ENCODE results near the gene TSKU. TPM values are rescaled to one million over a fixed set of nuclear protein-coding genes. Genes with fewer than 3 reads are reported as not detected.

TSKU gene
- total RNA-seq, 4 donors from 2014 or later, result 32.0 to 80.7 (median 63.4) TPM

DNA sequence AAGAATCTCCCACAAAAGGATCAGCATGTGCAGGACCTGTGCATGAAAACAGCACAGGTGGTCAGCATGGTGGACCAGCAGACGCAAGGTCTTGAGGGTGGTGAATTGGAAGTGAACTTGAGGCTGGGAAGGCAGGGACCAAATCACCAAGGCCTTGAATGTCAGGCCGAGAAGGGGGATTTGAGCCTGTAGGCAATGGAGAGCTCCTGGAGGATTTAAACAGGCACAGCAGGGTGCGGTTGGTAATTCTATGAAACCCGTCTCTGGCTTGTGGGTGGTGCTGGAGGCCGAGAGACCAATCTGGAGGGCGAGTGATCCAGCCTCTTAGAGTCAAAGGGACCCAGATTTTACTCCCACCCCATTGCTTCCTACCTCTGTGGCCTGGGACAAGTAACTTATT lies 2.4 kb downstream of the TSKU start:
- Histone ChIP-seq H3K27me3 (peaks cover 6% of the 10 kb centered on the region), H3K4me3 (peak overlapping the region in 2 of 4 donors; percentile 81 to 92), H3K4me1 (peaks cover 7 to 75% (median 60%) of the 10 kb centered on the region in 4 donors), H3K9me3 (no peaks in the 10 kb centered on the region), H3K36me3 (no peaks in the 10 kb centered on the region), H3K27ac (peak overlapping the region; percentile 94 to 95 (median 95))
- no peak for TF ChIP-seq EP300 (IDR thresholded peaks at IDR 0.05; ENCODE audit: low read depth)
- TF ChIP-seq POLR2AphosphoS5 (IDR thresholded peaks at IDR 0.05), result peak in 2 of 3 donors; percentile 18 to 26
- in situ Hi-C loops (cut with MboI; ENCODE audit: low pct_ligation_motif_present in 1 of 4, low pct_unique_long_range_greater_than_20kb in 1 of 4, low sequenced_read_pairs in 3 of 4), result no loop called here
- DNase-seq, result no peak
- intact Hi-C loops (cut with DNase I; ENCODE audit: low total_unique reads), result no loop called here
- 54% methylated on average over 6 of the region's 6 CpGs; no CpG with 5 or more reads in 1 of the 2 donors for WGBS, 2 donors (ENCODE audit: low coverage in 1 of 2)

- in situ Hi-C loops (cut with MboI; ENCODE audit: low pct_ligation_motif_present in 1 of 4, low pct_unique_long_range_greater_than_20kb in 1 of 4, low sequenced_read_pairs in 3 of 4), result no loop called here
- DNase-seq, result no peak
- TF ChIP-seq EP300 (IDR thresholded peaks at IDR 0.05; ENCODE audit: low read depth), result no peak
- Histone ChIP-seq H3K27ac (peak overlapping the region in 1 of 4 donors; percentile 95), H3K36me3 (no peaks in the 10 kb centered on the region), H3K4me3 (no peak overlapping the region), H3K27me3 (peaks cover 6% of the 10 kb centered on the region), H3K4me1 (peaks cover 7 to 73% (median 57%) of the 10 kb centered on the region in 4 donors), H3K9me3 (no peaks in the 10 kb centered on the region)
- intact Hi-C loops (cut with DNase I; ENCODE audit: low total_unique reads), result no loop called here
- 73 to 81% methylated on average over 5 to 6 of the region's 6 CpGs for WGBS, 2 donors (ENCODE audit: low coverage in 1 of 2)
Measured at GRCh38 chr11:76786016-76786415, 2.9 kb downstream of the TSKU start.

DNA sequence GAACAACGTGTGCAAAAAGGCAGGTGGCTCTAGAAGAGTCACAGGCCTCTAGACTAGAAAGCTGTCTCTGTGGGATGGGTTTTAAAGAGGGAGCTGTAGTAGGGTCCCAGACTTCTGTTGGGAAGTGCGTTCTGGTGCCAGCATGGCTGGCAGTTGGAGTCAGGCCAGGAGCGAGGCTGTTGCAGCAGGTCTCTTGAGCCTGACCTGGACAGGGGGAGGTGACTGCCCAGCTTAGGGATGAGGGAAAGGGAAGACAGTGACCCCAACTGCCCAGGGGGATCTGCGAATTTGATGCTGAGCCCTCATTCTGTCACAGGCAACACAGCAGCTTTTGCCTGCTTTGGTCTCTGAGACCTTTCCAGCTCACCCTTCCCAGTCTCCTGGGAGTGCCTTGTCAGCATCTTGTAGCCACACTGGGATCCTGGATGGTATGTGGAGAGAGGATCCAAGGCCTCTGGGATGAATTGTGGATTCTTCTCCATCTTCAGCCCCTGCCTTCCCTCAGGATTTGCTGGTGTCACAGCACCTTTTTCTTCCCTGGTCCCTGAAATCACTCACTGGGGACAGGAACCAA lies 3.4 kb downstream of the TSKU start:
- H3K27me3 ChIP-seq, result peaks cover 6% of the 10 kb centered on the region
- H3K4me1 ChIP-seq, result peaks cover 4 to 68% (median 54%) of the 10 kb centered on the region in 4 donors
- TF ChIP-seq POLR2A (IDR thresholded peaks at IDR 0.05) (no peak), EP300 (IDR thresholded peaks at IDR 0.05; ENCODE audit: low read depth) (no peak), POLR2AphosphoS5 (IDR thresholded peaks at IDR 0.05) (no peak)
- TF ChIP-seq, protein P1, sequence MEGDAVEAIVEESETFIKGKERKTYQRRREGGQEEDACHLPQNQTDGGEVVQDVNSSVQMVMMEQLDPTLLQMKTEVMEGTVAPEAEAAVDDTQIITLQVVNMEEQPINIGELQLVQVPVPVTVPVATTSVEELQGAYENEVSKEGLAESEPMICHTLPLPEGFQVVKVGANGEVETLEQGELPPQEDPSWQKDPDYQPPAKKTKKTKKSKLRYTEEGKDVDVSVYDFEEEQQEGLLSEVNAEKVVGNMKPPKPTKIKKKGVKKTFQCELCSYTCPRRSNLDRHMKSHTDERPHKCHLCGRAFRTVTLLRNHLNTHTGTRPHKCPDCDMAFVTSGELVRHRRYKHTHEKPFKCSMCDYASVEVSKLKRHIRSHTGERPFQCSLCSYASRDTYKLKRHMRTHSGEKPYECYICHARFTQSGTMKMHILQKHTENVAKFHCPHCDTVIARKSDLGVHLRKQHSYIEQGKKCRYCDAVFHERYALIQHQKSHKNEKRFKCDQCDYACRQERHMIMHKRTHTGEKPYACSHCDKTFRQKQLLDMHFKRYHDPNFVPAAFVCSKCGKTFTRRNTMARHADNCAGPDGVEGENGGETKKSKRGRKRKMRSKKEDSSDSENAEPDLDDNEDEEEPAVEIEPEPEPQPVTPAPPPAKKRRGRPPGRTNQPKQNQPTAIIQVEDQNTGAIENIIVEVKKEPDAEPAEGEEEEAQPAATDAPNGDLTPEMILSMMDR (IDR thresholded peaks at IDR 0.05), result no peak
- in situ Hi-C loops (cut with MboI; ENCODE audit: low pct_ligation_motif_present in 1 of 4, low pct_unique_long_range_greater_than_20kb in 1 of 4, low sequenced_read_pairs in 3 of 4) (no loop called here), intact Hi-C loops (cut with DNase I; ENCODE audit: low total_unique reads) (no loop called here)
- WGBS, 2 donors (ENCODE audit: low coverage in 1 of 2), result 77 to 100% methylated on average over 1 to 4 of the region's 4 CpGs
- DNase-seq, result no peak
- H3K27ac ChIP-seq, result peak overlapping the region in 1 of 4 donors; percentile 95
- no peaks in the 10 kb centered on the region for H3K36me3 ChIP-seq
- H3K9me3 ChIP-seq, result no peaks in the 10 kb centered on the region
- H3K4me3 ChIP-seq, result no peak overlapping the region

DNA sequence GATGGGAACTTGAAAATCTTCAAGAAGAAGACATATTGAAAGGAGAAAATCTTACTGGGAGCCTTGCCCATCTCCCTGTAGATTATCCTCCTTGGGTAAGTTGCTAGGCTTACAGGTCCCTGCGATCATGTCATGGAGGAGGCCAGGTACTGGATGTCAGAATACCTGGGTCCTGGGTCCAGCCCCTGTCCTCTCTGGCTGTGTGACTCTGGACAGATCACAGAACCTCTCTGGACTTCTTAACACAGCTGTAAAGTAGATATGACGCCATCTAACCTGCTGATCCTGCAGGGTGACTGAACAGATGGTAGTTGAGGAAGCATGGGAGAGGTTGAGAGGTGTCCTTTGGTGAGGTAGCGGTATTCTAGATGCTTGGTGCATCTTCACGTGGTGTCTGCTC lies 4.1 kb downstream of the TSKU start:
- H3K9me3 ChIP-seq, result no peaks in the 10 kb centered on the region
- no peak overlapping the region for H3K4me3 ChIP-seq
- in situ Hi-C loops (cut with MboI; ENCODE audit: low pct_ligation_motif_present in 1 of 4, low pct_unique_long_range_greater_than_20kb in 1 of 4, low sequenced_read_pairs in 3 of 4), result no loop called here
- no peak for DNase-seq
- H3K27me3 ChIP-seq, result peaks cover 6% of the 10 kb centered on the region
- H3K4me1 ChIP-seq, result peaks cover 0 to 60% (median 46%) of the 10 kb centered on the region in 4 donors
- intact Hi-C loops (cut with DNase I; ENCODE audit: low total_unique reads), result no loop called here
- peak overlapping the region in 3 of 4 donors; percentile 23 to 95 (median 81) for H3K27ac ChIP-seq
- no peaks in the 10 kb centered on the region for H3K36me3 ChIP-seq
- TF ChIP-seq, protein P1 (IDR thresholded peaks at IDR 0.05), result no peak
- no peak for TF ChIP-seq POLR2AphosphoS5 (IDR thresholded peaks at IDR 0.05)
- TF ChIP-seq EP300 (IDR thresholded peaks at IDR 0.05; ENCODE audit: low read depth), result no peak
- WGBS, 2 donors (ENCODE audit: low coverage in 1 of 2), result 83 to 87% methylated on average over 3 to 4 of the region's 4 CpGs

DNA sequence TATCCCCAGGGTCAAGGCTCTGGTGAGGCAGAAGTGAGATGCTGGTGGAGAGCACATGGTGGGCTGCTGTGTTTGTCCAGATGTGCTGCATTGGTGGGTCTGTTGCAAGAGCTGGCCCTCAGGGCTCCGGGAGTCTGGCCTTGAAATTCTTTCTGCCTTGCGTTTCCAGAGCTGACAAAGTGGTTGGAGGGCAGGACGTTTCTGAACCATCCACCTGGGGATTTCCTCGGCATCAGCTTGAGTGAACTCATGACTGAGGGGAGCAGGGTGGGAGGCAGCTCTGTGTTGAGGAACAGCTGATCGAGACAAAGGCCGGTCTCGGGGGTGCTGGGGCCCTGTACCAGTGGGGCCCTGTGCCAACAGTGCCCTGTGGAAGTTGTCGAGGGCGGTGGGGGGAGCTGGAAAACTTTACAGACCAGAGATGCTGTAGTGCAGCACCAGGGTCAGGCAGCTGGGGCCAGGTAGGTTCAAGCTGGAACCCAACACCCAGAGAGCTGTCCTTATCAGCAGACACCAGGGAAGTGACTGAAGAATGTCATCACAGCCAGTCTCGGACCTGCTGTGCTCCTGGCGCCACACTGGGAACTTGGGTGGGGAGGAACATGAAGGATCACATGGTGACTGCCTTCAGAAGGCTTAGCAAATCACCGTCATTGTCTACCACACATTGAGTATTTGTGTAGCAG lies 4.9 kb downstream of the TSKU start:
- Histone ChIP-seq H3K9me3 (no peaks in the 10 kb centered on the region), H3K36me3 (no peaks in the 10 kb centered on the region), H3K27me3 (peaks cover 6% of the 10 kb centered on the region), H3K27ac (peak overlapping the region; percentile 77 to 95 (median 80)), H3K4me3 (no peak overlapping the region), H3K4me1 (peaks cover 2 to 60% (median 48%) of the 10 kb centered on the region in 4 donors)
- in situ Hi-C loops (cut with MboI; ENCODE audit: low pct_ligation_motif_present in 1 of 4, low pct_unique_long_range_greater_than_20kb in 1 of 4, low sequenced_read_pairs in 3 of 4), result no loop called here
- DNase-seq, result peak; percentile 26
- WGBS, 2 donors (ENCODE audit: low coverage in 1 of 2), result 73% methylated on average over 12 of the region's 12 CpGs; no CpG with 5 or more reads in 1 of the 2 donors
- TF ChIP-seq POLR2AphosphoS5 (IDR thresholded peaks at IDR 0.05) (no peak), POLR2A (IDR thresholded peaks at IDR 0.05) (no peak), EP300 (IDR thresholded peaks at IDR 0.05; ENCODE audit: low read depth) (no peak)
- TF ChIP-seq, protein P1 (IDR thresholded peaks at IDR 0.05), result no peak
- intact Hi-C loops (cut with DNase I; ENCODE audit: low total_unique reads), result no loop called here

Data from transverse colon (tissue), 4 donors.